Hepatocyte (in vitro differentiated cells): ENCODE results near the gene ANAPC2.

Experiments used
- EZH2 ChIP-seq: fragments of 200-600 bp; sonication (generic); IDR thresholded peaks from 2 replicates; pipeline ENCODE4 v1.6.1; 2016; ENCODE audit warnings: antibody characterized with exemption, mild to moderate bottlenecking, borderline replicate concordance
- EZH2phosphoT487 ChIP-seq: fragments of 200-600 bp; sonication (generic); IDR thresholded peaks from one replicate; pipeline ENCODE4 v1.6.1; 2018; ENCODE audit warnings: antibody characterized with exemption, mild to moderate bottlenecking, low read depth, moderate library complexity; ENCODE audit not compliant: unreplicated experiment, severe bottlenecking
- TF ChIP-seq, protein P1 (sequence below): fragments of 200-600 bp; sonication (generic); IDR thresholded peaks from 2 replicates; pipeline ENCODE4 v1.5.1; 2016; ENCODE audit warnings: antibody characterized with exemption, mild to moderate bottlenecking; ENCODE audit not compliant: poor library complexity

DNA sequence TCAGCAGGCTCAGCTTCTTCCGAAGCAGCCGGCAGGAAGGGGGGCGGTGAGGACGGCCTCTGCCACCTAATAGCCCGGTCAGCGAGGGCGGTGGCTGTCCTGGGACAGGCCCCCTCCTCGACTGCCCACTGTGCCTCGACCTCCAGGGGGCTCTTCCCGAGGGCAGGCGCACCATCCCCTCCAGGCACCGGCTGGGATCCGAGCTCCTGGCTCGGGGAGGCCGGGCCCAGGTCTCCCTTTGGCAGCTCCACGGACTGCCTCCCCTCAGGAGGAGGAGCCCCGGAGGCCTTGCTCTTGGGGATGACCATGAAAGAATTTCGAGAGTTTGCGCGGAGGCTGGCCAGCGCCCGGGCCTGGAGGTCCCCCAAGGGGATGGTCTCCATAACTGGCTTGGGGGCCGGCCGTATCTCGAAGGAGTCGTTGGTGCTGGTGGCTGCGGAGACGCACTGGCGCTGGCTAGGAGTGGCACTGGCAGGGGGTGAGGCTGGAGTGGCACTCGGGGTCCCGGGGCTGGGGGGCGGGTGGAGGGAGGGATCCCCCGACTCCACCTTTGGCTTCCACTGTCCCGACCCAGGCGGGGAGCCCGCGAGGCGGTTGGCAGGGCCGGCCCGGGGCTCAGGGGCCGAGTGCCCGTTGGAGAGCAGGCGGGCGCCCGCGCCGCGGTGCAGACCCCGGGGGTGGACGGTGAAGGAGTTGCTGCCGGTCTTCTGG, 11.2 kb upstream of the ANAPC2 start:
- TF ChIP-seq, protein P1, sequence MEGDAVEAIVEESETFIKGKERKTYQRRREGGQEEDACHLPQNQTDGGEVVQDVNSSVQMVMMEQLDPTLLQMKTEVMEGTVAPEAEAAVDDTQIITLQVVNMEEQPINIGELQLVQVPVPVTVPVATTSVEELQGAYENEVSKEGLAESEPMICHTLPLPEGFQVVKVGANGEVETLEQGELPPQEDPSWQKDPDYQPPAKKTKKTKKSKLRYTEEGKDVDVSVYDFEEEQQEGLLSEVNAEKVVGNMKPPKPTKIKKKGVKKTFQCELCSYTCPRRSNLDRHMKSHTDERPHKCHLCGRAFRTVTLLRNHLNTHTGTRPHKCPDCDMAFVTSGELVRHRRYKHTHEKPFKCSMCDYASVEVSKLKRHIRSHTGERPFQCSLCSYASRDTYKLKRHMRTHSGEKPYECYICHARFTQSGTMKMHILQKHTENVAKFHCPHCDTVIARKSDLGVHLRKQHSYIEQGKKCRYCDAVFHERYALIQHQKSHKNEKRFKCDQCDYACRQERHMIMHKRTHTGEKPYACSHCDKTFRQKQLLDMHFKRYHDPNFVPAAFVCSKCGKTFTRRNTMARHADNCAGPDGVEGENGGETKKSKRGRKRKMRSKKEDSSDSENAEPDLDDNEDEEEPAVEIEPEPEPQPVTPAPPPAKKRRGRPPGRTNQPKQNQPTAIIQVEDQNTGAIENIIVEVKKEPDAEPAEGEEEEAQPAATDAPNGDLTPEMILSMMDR = no peak
- TF ChIP-seq EZH2 (no peak), EZH2phosphoT487 (no peak)
